Stimulated activated CD4-positive, alpha-beta T cell treated with anti-CD3 and anti-CD28 coated beads, Interleukin-2, amount 100 ng/mL, for 24 hours (primary cell): ENCODE data around the gene MEAK7.

Experiments
- DNase-seq, 2 donors: peaks; one replicate each; pipeline ENCODE4 v3.0.0-alpha.2; 2020

Gene MEAK7

GRCh38 chr16:84486126-84486525 is 18.3 kb downstream of the MEAK7 start:
- no peak for DNase-seq

GRCh38 chr16:84485255-84486010 is 19.0 kb downstream of the MEAK7 start:
- no peak for DNase-seq

DNA sequence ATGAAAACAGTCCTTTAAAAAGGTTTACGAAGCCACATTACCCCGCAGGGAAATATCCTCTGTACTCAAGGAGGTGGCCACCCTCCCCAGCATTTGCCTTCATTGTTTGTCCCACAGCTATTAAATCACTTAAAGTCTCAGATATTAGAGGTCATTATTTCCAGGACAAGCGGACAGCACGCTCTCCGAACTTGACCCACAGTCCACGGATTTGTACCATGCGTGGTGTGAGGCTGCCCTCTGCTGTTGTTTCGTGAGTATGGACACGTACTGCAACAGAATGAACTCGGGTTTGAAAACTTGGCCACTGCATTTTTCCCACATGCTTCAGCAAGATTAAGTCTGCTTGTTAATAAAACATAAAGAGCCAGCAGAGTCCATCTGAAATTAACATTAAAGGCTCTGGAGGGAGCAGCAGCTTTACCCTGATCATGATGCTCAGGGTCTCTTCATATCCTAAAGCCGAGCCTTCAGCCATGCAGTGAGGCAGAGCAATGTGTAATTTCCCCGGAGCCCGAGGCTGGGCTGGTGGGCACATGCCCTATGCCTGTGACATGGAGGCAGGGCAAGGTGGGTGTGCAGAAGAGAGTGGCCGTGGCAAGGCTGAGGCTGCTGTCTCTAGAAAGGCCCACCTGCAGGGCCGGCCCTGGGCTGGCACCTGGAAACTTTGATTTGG is 19.7 kb downstream of the MEAK7 start:
- DNase-seq: peak in 1 of 2 donors; percentile 35

DNA sequence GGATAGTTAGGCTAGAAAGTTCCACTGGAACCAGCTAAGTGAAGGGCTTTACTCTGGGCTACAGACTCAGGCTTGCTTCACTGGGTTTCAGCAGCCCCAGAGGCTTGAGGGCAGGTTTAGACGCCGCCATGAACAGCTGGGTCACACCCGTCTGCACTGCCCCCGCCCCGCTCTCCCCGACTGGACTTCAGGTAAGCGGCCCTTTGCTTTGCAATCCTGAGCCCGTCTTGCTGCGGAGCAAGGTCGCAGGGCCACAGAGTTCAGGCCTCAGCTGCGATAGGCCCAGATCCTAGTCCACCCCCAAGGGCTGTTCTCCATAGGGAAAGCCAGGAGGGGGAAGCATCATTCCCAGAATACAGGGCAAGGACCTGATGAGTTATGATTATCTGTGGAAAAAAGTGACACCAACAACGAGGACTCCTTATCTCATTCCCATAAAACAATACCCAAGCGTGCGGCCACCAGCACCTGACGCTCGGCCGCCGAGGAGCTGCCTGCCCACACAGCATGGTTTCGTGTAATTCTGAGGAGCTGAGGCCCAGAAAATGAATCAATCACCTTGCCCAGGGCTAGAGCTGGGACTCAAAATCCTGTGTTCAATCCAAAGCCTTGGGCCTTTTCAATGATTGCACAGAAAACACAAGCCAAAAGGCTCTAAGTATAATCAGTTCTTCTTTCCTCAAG is 20.4 kb downstream of the MEAK7 start:
- no peak for DNase-seq

DNA sequence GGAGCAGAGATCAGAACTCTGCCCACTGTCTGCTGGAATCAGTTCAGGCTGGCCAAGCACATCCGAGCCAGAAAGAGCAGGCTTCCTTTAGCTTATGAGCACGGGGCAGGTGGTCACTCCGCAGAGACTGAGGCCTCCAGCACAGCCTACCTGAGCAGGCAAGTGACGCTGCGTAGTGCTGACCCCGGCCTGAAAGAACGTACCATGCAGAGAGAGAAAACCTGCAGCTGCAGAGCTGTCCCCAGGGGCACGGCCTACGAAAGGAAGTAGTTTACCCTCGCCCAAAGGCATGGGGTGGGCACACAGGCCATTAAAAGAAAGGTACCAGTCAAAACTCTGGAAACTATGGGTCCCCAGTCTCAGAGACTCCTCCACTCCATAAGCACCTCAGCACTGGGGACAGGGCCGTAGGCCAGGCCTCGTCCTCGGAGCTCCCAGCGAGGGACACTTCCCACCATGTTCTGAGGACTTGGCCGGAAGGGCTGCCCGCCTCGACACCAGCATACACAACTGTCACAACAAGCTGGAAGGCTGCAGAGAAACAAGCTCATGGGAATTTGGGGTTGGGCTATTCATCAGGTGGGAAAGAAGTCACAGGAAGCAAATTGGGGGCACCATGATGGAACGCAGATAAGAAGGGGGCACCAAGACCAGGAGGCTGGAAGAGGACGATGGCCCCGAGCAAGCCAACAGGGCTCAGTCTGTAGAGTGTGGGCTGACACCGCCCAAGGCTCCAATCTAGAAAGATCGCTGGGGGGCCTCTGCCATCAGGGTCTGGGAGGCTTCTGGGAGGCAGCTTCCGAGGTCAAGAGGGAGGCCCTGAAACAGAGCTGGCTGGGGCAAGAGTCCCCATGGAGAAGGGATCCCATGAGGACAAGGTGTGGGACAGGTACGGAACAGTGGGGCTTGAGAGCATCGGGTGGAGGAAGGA is 21.2 kb downstream of the MEAK7 start:
- no peak for DNase-seq

DNA sequence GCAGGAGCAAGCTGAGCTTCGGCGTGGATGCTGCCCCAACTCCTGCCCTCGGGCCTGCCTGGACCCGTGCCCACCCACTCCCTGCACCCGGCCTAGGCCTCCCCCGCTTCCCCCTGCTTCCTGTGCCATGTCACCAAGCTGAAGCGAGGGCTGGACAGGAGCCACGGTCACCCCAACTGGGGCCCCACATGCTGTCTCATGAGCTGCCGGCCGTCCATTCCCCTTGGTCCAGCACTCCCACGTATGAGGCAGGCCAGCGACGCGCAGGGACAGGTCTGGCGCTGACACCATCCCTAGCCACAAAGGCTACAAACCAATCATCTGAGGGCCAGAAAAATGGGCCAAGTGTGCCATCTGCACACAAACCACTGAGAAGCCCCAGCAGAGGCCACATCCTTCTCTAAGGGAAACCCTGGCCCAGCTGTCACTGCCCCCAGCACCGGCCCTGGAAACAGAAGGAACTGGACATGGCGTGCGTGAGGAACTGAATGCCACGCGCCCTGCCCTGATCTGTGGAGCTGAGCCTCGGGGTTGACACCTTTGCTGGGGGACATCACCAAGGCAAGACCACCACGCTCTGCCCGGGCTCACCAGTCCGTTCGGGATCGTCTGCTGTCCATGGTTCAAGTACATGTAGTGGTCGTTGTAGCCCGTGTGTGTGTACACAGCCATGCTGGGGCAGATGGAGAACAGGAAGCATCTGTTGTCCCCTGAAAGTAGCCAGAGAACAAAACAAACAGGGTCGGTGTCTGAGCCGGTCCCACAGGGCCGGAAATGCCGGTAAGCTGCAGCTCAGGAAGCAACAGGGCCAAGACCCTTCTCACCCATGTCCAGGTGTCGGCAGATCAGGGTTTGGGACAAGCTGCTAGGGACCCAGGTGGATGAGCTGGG is 22.2 kb downstream of the MEAK7 start:
- DNase-seq: no peak

GRCh38 chr16:84481051-84481735 is 23.3 kb downstream of the MEAK7 start:
- no peak for DNase-seq

DNA sequence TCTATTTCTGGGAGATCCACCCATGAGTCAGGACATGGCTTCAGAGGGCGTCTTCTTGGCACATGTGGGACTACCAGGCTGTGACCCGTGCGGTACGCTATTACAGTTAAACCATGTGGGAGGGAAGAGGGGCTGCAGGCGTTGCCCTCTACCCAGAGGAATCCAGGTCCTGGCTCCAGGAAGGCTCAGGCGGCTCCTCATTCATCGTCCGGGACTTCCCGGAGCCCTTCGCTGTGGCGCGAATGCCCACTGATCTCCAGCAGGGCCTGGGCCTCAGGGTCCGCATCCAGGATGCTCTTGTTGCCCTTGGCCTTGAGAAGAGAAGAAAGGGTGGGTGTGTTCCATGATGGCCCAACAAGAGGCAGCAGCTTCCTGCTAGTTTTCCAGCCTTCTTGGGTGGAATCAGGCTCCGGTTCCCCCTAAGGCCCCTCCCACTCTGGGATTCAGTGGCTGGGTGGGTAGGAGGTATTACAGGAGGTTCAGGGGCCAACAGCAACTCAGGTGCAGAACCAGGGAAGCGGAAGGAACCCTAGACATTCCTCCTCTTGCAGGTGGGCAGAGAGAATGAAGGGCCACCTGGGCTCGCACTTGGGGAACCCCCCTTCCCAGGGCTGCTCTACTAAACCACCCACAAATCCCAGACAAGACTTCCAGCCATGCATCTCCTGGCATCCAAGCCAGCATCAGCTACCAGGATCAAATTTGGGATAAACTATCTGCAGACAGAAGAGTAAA is 24.6 kb downstream of the MEAK7 start:
- DNase-seq: no peak

DNA sequence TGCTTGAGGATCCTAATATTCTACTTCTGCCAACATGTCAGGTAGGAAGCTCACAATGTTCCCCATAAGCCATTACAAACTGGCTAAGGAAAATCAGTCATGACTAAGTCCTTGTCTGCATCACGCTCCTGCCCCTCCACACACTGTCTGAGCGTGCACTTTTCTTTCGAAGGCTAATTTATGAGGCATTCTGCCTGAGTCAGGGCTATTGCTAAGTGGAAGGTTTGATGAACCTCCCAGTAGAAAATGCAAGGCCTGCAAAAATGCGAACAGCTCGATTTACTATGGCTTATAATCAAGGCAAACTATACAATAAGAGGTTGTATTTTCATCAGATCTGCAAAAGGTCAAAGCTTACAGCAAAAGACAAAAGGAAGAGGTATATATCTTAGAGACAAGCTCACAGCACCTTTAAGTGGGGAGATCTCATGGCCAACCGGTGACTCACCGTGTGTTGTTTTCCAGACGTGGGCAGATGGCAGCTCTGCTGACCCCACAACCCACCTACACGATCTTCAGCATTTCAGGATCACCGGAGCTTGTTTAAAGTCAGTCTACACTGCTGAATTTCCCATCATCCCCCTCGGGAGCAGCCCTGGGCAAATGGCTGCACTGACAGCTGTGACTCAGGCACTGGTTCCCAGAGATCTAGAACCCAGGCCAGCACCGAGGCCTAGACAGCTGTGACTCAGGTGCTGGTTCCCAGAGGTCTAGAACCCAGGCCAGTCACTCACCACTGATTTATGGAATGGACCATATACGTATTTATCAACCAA is 26.1 kb downstream of the MEAK7 start:
- DNase-seq: no peak

GRCh38 chr16:84477661-84478060 is 26.8 kb downstream of the MEAK7 start:
- DNase-seq: no peak

GRCh38 chr16:84476401-84476800 is 28.1 kb downstream of the MEAK7 start:
- DNase-seq: no peak

DNA sequence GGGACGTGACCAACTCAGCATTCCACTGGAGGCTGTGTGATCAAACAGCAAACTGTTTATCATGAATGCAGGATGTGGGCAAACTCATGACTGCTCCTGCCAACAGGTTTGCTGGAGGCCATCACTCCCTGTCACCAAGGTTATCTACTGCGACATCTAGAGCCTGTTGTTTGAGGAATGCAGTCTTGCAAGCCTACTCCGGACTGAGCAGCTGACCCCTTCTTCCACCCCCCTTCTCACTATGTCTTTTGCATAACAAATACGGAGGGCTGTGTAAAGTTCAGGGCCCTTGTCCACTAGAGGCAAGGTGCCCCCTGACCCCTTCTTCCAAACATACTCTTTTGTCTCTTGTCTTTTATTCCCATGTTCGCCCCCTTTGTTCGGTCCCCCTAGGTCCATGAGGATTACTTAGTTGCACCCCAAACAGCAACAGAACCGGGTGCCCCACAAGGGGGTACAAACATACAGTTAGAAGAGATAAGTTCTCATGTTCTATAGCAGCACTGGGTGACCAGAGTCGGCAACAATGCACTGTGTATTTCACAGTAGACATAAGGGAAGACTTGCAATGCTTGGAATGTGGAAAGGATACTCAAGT is 28.7 kb downstream of the MEAK7 start:
- no peak for DNase-seq

- DNase-seq: no peak
These were observed 32.5 kb downstream of the MEAK7 start for GRCh38 chr16:84471966-84472365.

DNA sequence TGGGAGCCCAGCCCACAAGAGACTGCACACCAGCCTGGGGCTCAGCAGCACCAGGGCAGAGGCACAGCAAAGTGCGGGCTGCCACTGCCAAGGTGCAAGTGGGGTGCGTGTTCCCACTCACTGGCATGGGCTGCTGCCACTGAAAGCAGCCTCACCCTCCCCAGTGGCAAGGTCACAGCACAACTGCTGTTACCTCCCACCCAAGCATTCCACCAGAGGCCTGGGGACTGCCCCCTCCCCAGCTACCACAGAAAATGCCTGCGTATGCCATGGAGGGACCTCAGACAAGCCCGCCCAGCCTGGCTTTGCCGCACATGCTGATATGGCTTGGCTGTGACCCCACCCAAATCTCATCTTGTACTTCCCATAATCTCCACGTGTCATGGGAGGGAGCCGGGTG is 33.1 kb downstream of the MEAK7 start:
- DNase-seq: no peak

GRCh38 chr16:84467709-84468108 is 36.8 kb downstream of the MEAK7 start:
- no peak for DNase-seq

DNA sequence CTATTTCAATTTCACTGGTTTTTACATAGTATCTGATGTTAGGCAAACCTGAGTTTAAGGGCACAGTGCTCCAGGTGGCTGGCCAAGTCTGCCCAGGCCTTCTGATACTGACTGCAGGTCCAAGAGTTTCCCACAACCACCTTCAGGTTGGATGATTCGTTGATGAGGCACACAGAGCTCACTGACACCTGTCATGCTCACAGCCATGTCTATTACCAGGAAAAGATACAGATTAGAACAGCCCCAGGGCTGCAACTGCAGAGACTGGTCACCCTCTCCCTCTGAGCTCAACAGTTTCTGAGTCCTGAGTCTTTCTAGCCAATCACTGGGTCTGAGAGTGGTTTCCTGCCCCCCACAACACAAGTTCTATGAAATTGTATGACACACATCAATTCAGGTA is 37.2 kb downstream of the MEAK7 start:
- no peak for DNase-seq

- DNase-seq: no peak
These were observed 37.8 kb downstream of the MEAK7 start for GRCh38 chr16:84466692-84467091.

- no peak for DNase-seq
These were observed 39.3 kb downstream of the MEAK7 start for GRCh38 chr16:84465154-84465553.

DNA sequence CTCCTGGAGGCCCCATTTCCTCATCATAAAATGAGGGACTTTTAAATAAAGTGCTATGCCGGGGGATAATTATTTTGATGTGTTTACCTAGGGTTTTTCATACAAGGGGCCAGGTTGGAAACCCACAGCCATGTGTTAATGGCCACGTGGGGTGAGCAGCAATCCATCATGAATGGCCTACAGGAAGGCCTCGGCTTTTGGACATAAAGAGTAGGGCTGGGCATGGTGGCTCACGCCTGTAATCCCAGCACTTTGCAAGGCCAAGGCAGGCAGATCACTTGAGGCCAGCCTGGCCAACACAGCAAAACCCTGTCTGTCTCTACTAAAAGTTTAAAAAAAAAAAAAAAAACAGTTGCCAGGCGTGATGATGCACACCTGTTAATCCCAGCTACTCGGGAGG is 40.3 kb downstream of the MEAK7 start:
- no peak for DNase-seq
